ENCODE results near the gene CLCC1. TPM values are rescaled to one million over a fixed set of nuclear protein-coding genes. Genes with fewer than 3 reads are reported as not detected.

CLCC1 gene
- total RNA-seq, 1 experiment from 2014 or later = 30.1 TPM

DNA sequence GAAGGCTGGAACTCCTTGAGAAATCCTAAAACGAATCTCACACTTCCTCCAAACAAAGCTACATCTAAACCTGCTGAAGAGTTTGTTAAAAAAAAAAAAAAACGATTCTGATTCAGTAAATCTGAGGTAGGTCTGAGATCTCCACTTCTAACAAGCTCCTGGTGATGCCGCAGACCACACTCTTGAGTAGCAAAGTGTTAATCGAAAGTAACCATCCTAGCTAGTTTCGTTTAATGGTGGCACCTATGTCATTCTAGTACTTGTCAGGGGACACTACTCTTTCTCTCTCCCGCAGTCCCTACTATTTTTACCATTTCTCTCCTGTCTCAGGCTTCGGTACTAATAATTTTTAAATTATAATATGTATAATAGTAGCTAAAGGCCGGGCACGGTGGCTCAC, 2.1 kb downstream of the CLCC1 start:
- Histone ChIP-seq H3K79me2 (ENCODE audit: low read depth) (peaks cover 62% of the 10 kb centered on the region), H3K9me2 (ENCODE audit: insufficient read depth) (no peaks in the 10 kb centered on the region), H3F3A (ENCODE audit: insufficient read depth, low read depth) (peaks cover 17% of the 10 kb centered on the region; the same call in 1 of the 2 replicates), H4K20me1 (ENCODE audit: insufficient read depth) (peaks cover 6% of the 10 kb centered on the region; the same call in 1 of the 2 replicates), H3K36me3 (ENCODE audit: low read depth) (no peaks in the 10 kb centered on the region; the same call in 1 of the 2 replicates), H3K27me3 (ENCODE audit: insufficient read depth, low read depth) (no peaks in the 10 kb centered on the region), H3K4me3 (no peak overlapping the region), H3K4me2 (peak overlapping the region; percentile 95; the same call in 1 of the 2 replicates), H3K4me1 (replicated peaks; ENCODE audit: insufficient read depth) (peaks cover 16% of the 10 kb centered on the region), H3K27ac (no peak overlapping the region), H3K9me3 (ENCODE audit: insufficient read depth, low read depth) (no peaks in the 10 kb centered on the region), H2AFZ (no peak overlapping the region)
- TF ChIP-seq, protein P1, sequence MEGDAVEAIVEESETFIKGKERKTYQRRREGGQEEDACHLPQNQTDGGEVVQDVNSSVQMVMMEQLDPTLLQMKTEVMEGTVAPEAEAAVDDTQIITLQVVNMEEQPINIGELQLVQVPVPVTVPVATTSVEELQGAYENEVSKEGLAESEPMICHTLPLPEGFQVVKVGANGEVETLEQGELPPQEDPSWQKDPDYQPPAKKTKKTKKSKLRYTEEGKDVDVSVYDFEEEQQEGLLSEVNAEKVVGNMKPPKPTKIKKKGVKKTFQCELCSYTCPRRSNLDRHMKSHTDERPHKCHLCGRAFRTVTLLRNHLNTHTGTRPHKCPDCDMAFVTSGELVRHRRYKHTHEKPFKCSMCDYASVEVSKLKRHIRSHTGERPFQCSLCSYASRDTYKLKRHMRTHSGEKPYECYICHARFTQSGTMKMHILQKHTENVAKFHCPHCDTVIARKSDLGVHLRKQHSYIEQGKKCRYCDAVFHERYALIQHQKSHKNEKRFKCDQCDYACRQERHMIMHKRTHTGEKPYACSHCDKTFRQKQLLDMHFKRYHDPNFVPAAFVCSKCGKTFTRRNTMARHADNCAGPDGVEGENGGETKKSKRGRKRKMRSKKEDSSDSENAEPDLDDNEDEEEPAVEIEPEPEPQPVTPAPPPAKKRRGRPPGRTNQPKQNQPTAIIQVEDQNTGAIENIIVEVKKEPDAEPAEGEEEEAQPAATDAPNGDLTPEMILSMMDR (conservative IDR thresholded peaks at IDR 0.05) = no peak
- TF ChIP-seq EZH2 (IDR thresholded peaks at IDR 0.05; ENCODE audit: low read depth) = no peak
- ChIA-PET CTCF (no interaction called here), POLR2A (ENCODE audit: unreplicated experiment) (interaction anchor here (0.6 kb wide), 1 partner anchor 648 kb away, joined by 6 read pairs; no protein-coding TSS in a partner anchor)
- DNase-seq = peak in 1 of 2 experiments; percentile 26
- intact Hi-C loops (cut with micrococcal nuclease; ENCODE audit: unreplicated experiment) = loop anchor here (5.0 kb wide), 1 partner anchor 151 kb away; the partner anchor contains the start of gene ELAPOR1
- no TSS peak for BruUV-seq (replicated peaks)

DNA sequence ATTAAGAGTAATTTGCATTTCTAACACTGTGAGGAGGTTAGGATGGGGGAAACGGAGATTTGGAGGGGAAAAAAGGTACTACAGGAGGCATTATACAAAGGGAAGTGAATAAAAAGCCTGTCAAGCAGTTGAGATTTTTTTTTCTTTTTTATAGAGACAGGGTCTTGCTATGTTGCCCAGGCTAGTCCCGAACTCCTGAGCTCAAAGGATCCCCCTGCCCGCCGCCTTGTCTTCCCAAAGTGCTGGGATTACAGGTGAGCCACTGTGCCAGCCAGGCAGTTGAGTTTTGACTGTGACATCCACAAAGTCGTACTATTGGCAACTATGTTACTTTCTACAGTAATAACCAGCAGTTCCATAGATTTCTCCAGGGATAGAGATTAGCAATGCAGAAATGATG, 2.6 kb downstream of the CLCC1 start:
- Histone ChIP-seq H3K79me2 (ENCODE audit: low read depth) (peaks cover 67% of the 10 kb centered on the region), H3K4me2 (no peak overlapping the region), H3K9me2 (ENCODE audit: insufficient read depth) (no peaks in the 10 kb centered on the region), H3F3A (ENCODE audit: insufficient read depth, low read depth) (peaks cover 17% of the 10 kb centered on the region; the same call in 1 of the 2 replicates), H3K4me3 (no peak overlapping the region), H3K27ac (no peak overlapping the region), H3K36me3 (ENCODE audit: low read depth) (no peaks in the 10 kb centered on the region; the same call in 1 of the 2 replicates), H4K20me1 (ENCODE audit: insufficient read depth) (peaks cover 6% of the 10 kb centered on the region; the same call in 1 of the 2 replicates), H2AFZ (no peak overlapping the region), H3K4me1 (replicated peaks; ENCODE audit: insufficient read depth) (peaks cover 16% of the 10 kb centered on the region), H3K27me3 (ENCODE audit: insufficient read depth, low read depth) (no peaks in the 10 kb centered on the region), H3K9me3 (ENCODE audit: insufficient read depth, low read depth) (no peaks in the 10 kb centered on the region)
- BruUV-seq (replicated peaks) = no TSS peak
- ChIA-PET CTCF (no interaction called here), POLR2A (ENCODE audit: unreplicated experiment) (no interaction called here)
- TF ChIP-seq, protein P1 (conservative IDR thresholded peaks at IDR 0.05) = no peak
- no peak for TF ChIP-seq EZH2 (IDR thresholded peaks at IDR 0.05; ENCODE audit: low read depth)
- intact Hi-C loops (cut with micrococcal nuclease; ENCODE audit: unreplicated experiment) = loop anchor here (5.0 kb wide), 1 partner anchor 152 kb away; the partner anchor contains the start of gene ELAPOR1
- DNase-seq = no peak

DNA sequence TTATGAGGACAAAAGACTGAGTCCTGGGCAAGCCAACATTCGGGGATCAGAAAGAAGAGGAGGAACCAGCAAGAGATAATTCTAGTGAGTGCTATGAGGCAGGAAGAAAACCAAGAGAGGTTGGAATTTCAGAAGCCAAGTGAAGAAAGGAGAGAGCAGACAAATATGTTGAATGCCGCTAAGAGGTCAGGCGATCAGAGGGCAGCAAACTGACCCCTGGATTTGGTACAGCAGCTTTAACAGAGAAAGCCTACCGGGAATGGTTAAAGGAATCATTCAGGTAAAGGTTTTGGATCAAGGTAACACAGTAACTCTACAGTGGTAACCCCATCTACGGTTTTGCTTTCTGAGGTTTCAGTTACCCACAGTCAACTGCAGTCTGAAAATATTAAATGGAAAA, 5.4 kb downstream of the CLCC1 start:
- CTCF ChIA-PET = no interaction called here
- Histone ChIP-seq H3K4me1 (replicated peaks; ENCODE audit: insufficient read depth) (peaks cover 9% of the 10 kb centered on the region), H3K27me3 (ENCODE audit: insufficient read depth, low read depth) (no peaks in the 10 kb centered on the region), H3K4me3 (no peak overlapping the region), H3K79me2 (ENCODE audit: low read depth) (peaks cover 90% of the 10 kb centered on the region), H4K20me1 (ENCODE audit: insufficient read depth) (peaks cover 10% of the 10 kb centered on the region; the same call in 1 of the 2 replicates), H3F3A (ENCODE audit: insufficient read depth, low read depth) (peaks cover 2% of the 10 kb centered on the region; the same call in 1 of the 2 replicates), H3K4me2 (no peak overlapping the region), H3K9me2 (ENCODE audit: insufficient read depth) (no peaks in the 10 kb centered on the region), H3K36me3 (ENCODE audit: low read depth) (no peaks in the 10 kb centered on the region; the same call in none of the 2 replicates), H3K9me3 (ENCODE audit: insufficient read depth, low read depth) (no peaks in the 10 kb centered on the region), H3K27ac (no peak overlapping the region), H2AFZ (no peak overlapping the region)
- TF ChIP-seq EZH2 (IDR thresholded peaks at IDR 0.05; ENCODE audit: low read depth) = no peak
- TF ChIP-seq, protein P1 (conservative IDR thresholded peaks at IDR 0.05) = no peak
- no peak for DNase-seq
- POLR2A ChIA-PET (ENCODE audit: unreplicated experiment) = no interaction called here
- no TSS peak for BruUV-seq (replicated peaks)
- intact Hi-C loops (cut with micrococcal nuclease; ENCODE audit: unreplicated experiment) = loop anchor here (10.0 kb wide), 1 partner anchor 307 kb away; no protein-coding TSS in a partner anchor

All from PC-9 (cell line).